H1 (cell line): ENCODE measurements around the gene CDNF. TPM values are rescaled to one million over a fixed set of nuclear protein-coding genes. Genes with fewer than 3 reads are reported as not detected.

Experiments used
- CTCF ChIA-PET: fragments of 300-600 bp; sonication (Branson Sonifier 250); formaldehyde crosslinking; loops from one replicate; lab custom pipeline; 2021; ENCODE audit not compliant: partially characterized antibody; lab: Charles Lee
- POLR2A ChIA-PET: fragments of 300-600 bp; sonication (Branson Sonifier 250); formaldehyde crosslinking; loops from one replicate; lab custom pipeline; 2021; ENCODE audit warnings: inconsistent platforms; ENCODE audit not compliant: partially characterized antibody; lab: Charles Lee
- DNase-seq, 2 experiments: peaks; one replicate each; pipeline versions ENCODE4 v3.0.0 to v3.0.0-alpha.2; 2010 to 2022; ENCODE audit warnings: low spot score in 2 of 2, low read depth in 1 of 2, mixed read lengths in 1 of 2
- FAIRE-seq: peaks from 2 replicates; lab custom pipeline; 2011; peaks lifted over from hg19 to GRCh38; lab: Jason Lieb, UNC
- H2AFZ ChIP-seq: 2 replicates; pipeline ENCODE4 v1.8.1; 2012; ENCODE audit warnings: low read length, inconsistent platforms
- H2AK5ac ChIP-seq: 2 replicates; pipeline ENCODE4 v1.6.1; 2013; ENCODE audit warnings: low read depth, low read length
- H2BK120ac ChIP-seq: replicated peaks from 2 replicates; pipeline ENCODE3; 2013; ENCODE audit warnings: low read depth, low read length, inconsistent platforms
- H2BK12ac ChIP-seq: 2 replicates; pipeline ENCODE4 v1.6.1; 2013; ENCODE audit warnings: low read depth, low read length
- H2BK15ac ChIP-seq: 2 replicates; pipeline ENCODE4 v1.6.1; 2013; ENCODE audit warnings: low read length
- H2BK20ac ChIP-seq: 2 replicates; pipeline ENCODE4 v1.6.1; 2013; ENCODE audit warnings: low read length
- H2BK5ac ChIP-seq: 2 replicates; pipeline ENCODE4 v1.6.1; 2013; ENCODE audit warnings: low read depth, low read length
- H3K14ac ChIP-seq: 2 replicates; pipeline ENCODE4 v1.6.1; 2013; ENCODE audit warnings: inconsistent platforms; ENCODE audit not compliant: insufficient read length
- H3K18ac ChIP-seq: 2 replicates; pipeline ENCODE4 v1.6.1; 2013; ENCODE audit warnings: low read length; ENCODE audit errors: extremely low read depth
- H3K23ac ChIP-seq: 2 replicates; pipeline ENCODE4 v1.6.1; 2013; ENCODE audit warnings: inconsistent platforms; ENCODE audit not compliant: insufficient read length
- H3K23me2 ChIP-seq: 2 replicates; pipeline ENCODE4 v1.6.1; 2013; ENCODE audit warnings: low read depth, low read length
- H3K27ac ChIP-seq: 2 replicates; pipeline ENCODE4 v1.6.1; 2011; ENCODE audit warnings: low read depth, low read length, inconsistent platforms
- H3K27me3 ChIP-seq, 4 experiments: replicated peaks in 1 of 4; 1 replicate in 1 of 4; 2 replicates in 3 of 4; pipeline versions ENCODE4 v1.6.1 to v1.8.1; 2011 to 2013; ENCODE audit warnings: low read length in 3 of 4, mild to moderate bottlenecking in 3 of 4, inconsistent platforms in 2 of 4, mixed read lengths in 2 of 4, moderate library complexity in 1 of 4; ENCODE audit not compliant: control insufficient read depth in 3 of 4, insufficient read depth in 3 of 4; ENCODE audit errors: extremely low read depth in 1 of 4
- H3K36me3 ChIP-seq, 4 experiments: 2 replicates each; pipeline versions ENCODE4 v1.6.1 to v1.8.1; 2011 to 2013; ENCODE audit warnings: mild to moderate bottlenecking in 4 of 4, low read length in 3 of 4, moderate library complexity in 2 of 4, control low read depth in 1 of 4, inconsistent platforms in 1 of 4; ENCODE audit not compliant: insufficient read depth in 4 of 4, control insufficient read depth in 2 of 4
- H3K4ac ChIP-seq: replicated peaks from 2 replicates; pipeline ENCODE3; 2013; ENCODE audit warnings: low read length, low read depth, mixed read lengths, inconsistent platforms; ENCODE audit not compliant: insufficient read length
- H3K4me1 ChIP-seq, 4 experiments: replicated peaks in 1 of 4; 1 replicate in 1 of 4; 2 replicates in 3 of 4; pipeline versions ENCODE4 v1.6.1 to v1.8.1; 2011 to 2013; ENCODE audit warnings: low read length in 3 of 4, inconsistent platforms in 2 of 4, mixed read lengths in 1 of 4; ENCODE audit not compliant: insufficient read depth in 4 of 4, control insufficient read depth in 3 of 4
- H3K4me2 ChIP-seq, 2 experiments: 2 replicates each; pipeline versions ENCODE4 v1.6.1 to v1.8.1; 2011 to 2013; ENCODE audit warnings: low read depth in 2 of 2, low read length in 2 of 2, control low read depth in 1 of 2, inconsistent platforms in 1 of 2, mild to moderate bottlenecking in 1 of 2; ENCODE audit not compliant: insufficient read depth in 1 of 2
- H3K4me3 ChIP-seq, 4 experiments: fragments of 200-600, 300-600 bp in 1 of 4; sonication (generic), shearing (Covaris generic), sonication (Bioruptor Twin) in 1 of 4; 2 replicates each; pipeline versions ENCODE4 v1.5.1 to v1.8.1; 2011 to 2016; ENCODE audit warnings: low read length in 4 of 4, low read depth in 3 of 4, control low read depth in 2 of 4, inconsistent platforms in 2 of 4, mild to moderate bottlenecking in 2 of 4, mixed read lengths in 1 of 4, moderate library complexity in 1 of 4; ENCODE audit not compliant: insufficient read depth in 2 of 4; ENCODE audit errors: extremely low read depth in 1 of 4
- H3K56ac ChIP-seq: replicated peaks from 2 replicates; pipeline ENCODE3; 2013; ENCODE audit warnings: low read depth, mild to moderate bottlenecking, mixed read lengths, low read length, inconsistent platforms; ENCODE audit not compliant: insufficient read length
- H3K79me1 ChIP-seq: 2 replicates; pipeline ENCODE4 v1.6.1; 2013; ENCODE audit warnings: low read depth, low read length, control low read depth
- H3K79me2 ChIP-seq, 2 experiments: 2 replicates each; pipeline versions ENCODE4 v1.6.1 to v1.8.1; 2012 to 2013; ENCODE audit warnings: low read length in 2 of 2, mild to moderate bottlenecking in 2 of 2, inconsistent platforms in 1 of 2; ENCODE audit not compliant: insufficient read depth in 2 of 2, control insufficient read depth in 1 of 2
- H3K9ac ChIP-seq, 4 experiments: replicated peaks in 1 of 4; 1 replicate in 1 of 4; 2 replicates in 3 of 4; pipeline versions ENCODE4 v1.6.1 to v1.8.1; 2011 to 2013; ENCODE audit warnings: low read depth in 3 of 4, low read length in 3 of 4, control low read depth in 2 of 4, mild to moderate bottlenecking in 2 of 4, moderate library complexity in 2 of 4, inconsistent platforms in 1 of 4; ENCODE audit errors: extremely low read depth in 1 of 4
- H3K9me3 ChIP-seq, 2 experiments: 2 replicates each; pipeline versions ENCODE4 v1.6.1 to v1.8.1; 2012 to 2013; ENCODE audit warnings: mild to moderate bottlenecking in 2 of 2, moderate library complexity in 2 of 2, control low read depth in 1 of 2, inconsistent platforms in 1 of 2, low read depth in 1 of 2, low read length in 1 of 2, mixed read lengths in 1 of 2; ENCODE audit not compliant: insufficient read depth in 2 of 2
- H4K20me1 ChIP-seq, 2 experiments: replicated peaks in 1 of 2; 2 replicates each; pipeline versions ENCODE3 to v1.8.1; 2011 to 2013; ENCODE audit warnings: inconsistent platforms in 2 of 2, low read length in 2 of 2, mild to moderate bottlenecking in 1 of 2; ENCODE audit not compliant: insufficient read depth in 2 of 2, control insufficient read depth in 1 of 2
- H4K5ac ChIP-seq: 2 replicates; pipeline ENCODE4 v1.6.1; 2013; ENCODE audit warnings: low read length, low read depth, mixed read lengths, inconsistent platforms; ENCODE audit not compliant: insufficient read length
- H4K8ac ChIP-seq: 2 replicates; pipeline ENCODE4 v1.8.0; 2013; ENCODE audit warnings: mild to moderate bottlenecking, moderate library complexity, low read length, inconsistent platforms; ENCODE audit not compliant: insufficient read depth; ENCODE audit errors: extremely low read depth
- H4K91ac ChIP-seq: replicated peaks from 2 replicates; pipeline ENCODE3; 2013; ENCODE audit warnings: low read length, mixed read lengths, inconsistent platforms; ENCODE audit not compliant: insufficient read length
- HDAC6 ChIP-seq: IDR thresholded peaks from one replicate; pipeline ENCODE4 v1.7.1; 2012; ENCODE audit warnings: low read depth, mild to moderate bottlenecking, inconsistent platforms, low read length, moderate library complexity
- KDM1A ChIP-seq: fragments of 200-600, 300-600 bp; sonication (generic); IDR thresholded peaks from 2 replicates; pipeline ENCODE4 v1.7.1; 2016; ENCODE audit warnings: mild to moderate bottlenecking, low read length, borderline replicate concordance
- SUZ12 ChIP-seq: fragments of 200-600 bp; sonication (generic); IDR thresholded peaks from 2 replicates; pipeline ENCODE4 v1.6.1; 2012; ENCODE audit warnings: mild to moderate bottlenecking, inconsistent platforms, low read length, moderate library complexity, mixed read lengths
- whole genome bisulfite sequencing, 2 experiments: shearing (Covaris generic) in 1 of 2; methylation state at CpG; one replicate each; pipeline versions ENCODE4 v1.1.6 to v1.1.7; 2013 to 2015; ENCODE audit warnings: low lambda C conversion rate in 2 of 2, mixed read lengths in 2 of 2, inconsistent platforms in 1 of 2, low coverage in 1 of 2, missing lambda C conversion rate in 1 of 2; ENCODE audit not compliant: insufficient replicate concordance in 2 of 2, insufficient coverage in 1 of 2, insufficient read length in 1 of 2; ENCODE audit errors: extremely low coverage in 1 of 2, missing lambda C conversion rate in 1 of 2; 5-methylcytosine and 5-hydroxymethylcytosine counted together
- polyA plus RNA-seq, 7 experiments: library from polyadenylated mRNA; depleted of rRNA in 3 of 7; stranded (reverse) in 5 of 7; unstranded in 2 of 7; fragments of >200 nt in 5 of 7; fragments of 200-250 nt in 2 of 7; gene quantifications; 1 replicate in 5 of 7; 2 replicates in 1 of 7; 4 replicates in 1 of 7; pipeline versions ENCODE4 v1.2.1 to v1.2.3, GENCODE V29; 2011 to 2013; ENCODE audit warnings: missing spikeins in 2 of 7, mixed read lengths in 2 of 7
- total RNA-seq: library from RNA; stranded (reverse); fragmentation: NEBNext Ultra II Directional; extraction: Animal tissue kit (Norgen Biotek cat#: 25700); gene quantifications from 2 replicates; pipeline ENCODE4 v1.2.1, GENCODE V29; 2021

Gene CDNF
- total and polyA plus RNA-seq, 2 of the 8 experiments (the other 6 are each of a cell fraction or from before 2014, with no cell fraction given), result 0.32 to 0.67 TPM

- ChIA-PET POLR2A (no interaction called here), CTCF (no interaction called here)
- no peak overlapping the region for H2BK20ac ChIP-seq
- no peak overlapping the region for H2AFZ ChIP-seq
- H3K9ac ChIP-seq, result no peak overlapping the region
- H3K18ac ChIP-seq, result no peak overlapping the region
- no peak overlapping the region for H2BK15ac ChIP-seq
- H3K4ac ChIP-seq, result no peak overlapping the region
- no peak overlapping the region for H4K5ac ChIP-seq
- no peak overlapping the region for H3K56ac ChIP-seq
- no peak overlapping the region for H3K27ac ChIP-seq
- peaks cover 3% of the 10 kb centered on the region; the same call in 1 of the 2 replicates for H3K23me2 ChIP-seq
- no peaks in the 10 kb centered on the region for H3K27me3 ChIP-seq
- 93% methylated on average over 3 of the region's 3 CpGs; no CpG with 5 or more reads in 1 of the 2 experiments for WGBS, 2 experiments
- H4K20me1 ChIP-seq, result peaks cover 23 to 38% of the 10 kb centered on the region in 2 experiments
- peaks cover 12% of the 10 kb centered on the region for H3K79me1 ChIP-seq
- no peak overlapping the region for H2AK5ac ChIP-seq
- TF ChIP-seq SUZ12 (no peak), KDM1A (no peak), HDAC6 (no peak)
- H3K79me2 ChIP-seq, result peaks cover 32 to 96% of the 10 kb centered on the region in 2 experiments
- no peak overlapping the region for H2BK5ac ChIP-seq
- H3K4me2 ChIP-seq, result no peak overlapping the region
- no peak for DNase-seq
- H3K4me3 ChIP-seq, result no peak overlapping the region
- no peak overlapping the region for H3K14ac ChIP-seq
- no peak overlapping the region for H4K91ac ChIP-seq
- H2BK120ac ChIP-seq, result no peak overlapping the region
- FAIRE-seq, result no peak
- no peak overlapping the region for H4K8ac ChIP-seq
- H3K36me3 ChIP-seq, result peaks cover 6 to 34% (median 15%) of the 10 kb centered on the region in 4 experiments; a peak in 7 of 8 replicates
- H3K4me1 ChIP-seq, result peaks cover 0 to 3% (median 0%) of the 10 kb centered on the region in 4 experiments; a peak in 1 of 7 replicates
- H3K9me3 ChIP-seq, result no peaks in the 10 kb centered on the region
- H3K23ac ChIP-seq, result no peak overlapping the region
- no peak overlapping the region for H2BK12ac ChIP-seq
Measured at GRCh38 chr10:14884082-14884481, 46.2 kb upstream of the CDNF start.
